ENCODE results near the gene KLHDC9. TPM values are rescaled to one million over a fixed set of nuclear protein-coding genes. Genes with fewer than 3 reads are reported as not detected.

The KLHDC9 gene
- total RNA-seq (under 1 TPM in 1 of 2 experiments, not detected in 1; 0.41 TPM), total RNA-seq (0 to 1.3 (median 0.24) reads per million in 172 experiments)
- 0.61 TPM for polyA plus RNA-seq (2013, experiment 1 of 2)
- polyA plus RNA-seq (2013, experiment 2 of 2): 0.78 TPM

DNA sequence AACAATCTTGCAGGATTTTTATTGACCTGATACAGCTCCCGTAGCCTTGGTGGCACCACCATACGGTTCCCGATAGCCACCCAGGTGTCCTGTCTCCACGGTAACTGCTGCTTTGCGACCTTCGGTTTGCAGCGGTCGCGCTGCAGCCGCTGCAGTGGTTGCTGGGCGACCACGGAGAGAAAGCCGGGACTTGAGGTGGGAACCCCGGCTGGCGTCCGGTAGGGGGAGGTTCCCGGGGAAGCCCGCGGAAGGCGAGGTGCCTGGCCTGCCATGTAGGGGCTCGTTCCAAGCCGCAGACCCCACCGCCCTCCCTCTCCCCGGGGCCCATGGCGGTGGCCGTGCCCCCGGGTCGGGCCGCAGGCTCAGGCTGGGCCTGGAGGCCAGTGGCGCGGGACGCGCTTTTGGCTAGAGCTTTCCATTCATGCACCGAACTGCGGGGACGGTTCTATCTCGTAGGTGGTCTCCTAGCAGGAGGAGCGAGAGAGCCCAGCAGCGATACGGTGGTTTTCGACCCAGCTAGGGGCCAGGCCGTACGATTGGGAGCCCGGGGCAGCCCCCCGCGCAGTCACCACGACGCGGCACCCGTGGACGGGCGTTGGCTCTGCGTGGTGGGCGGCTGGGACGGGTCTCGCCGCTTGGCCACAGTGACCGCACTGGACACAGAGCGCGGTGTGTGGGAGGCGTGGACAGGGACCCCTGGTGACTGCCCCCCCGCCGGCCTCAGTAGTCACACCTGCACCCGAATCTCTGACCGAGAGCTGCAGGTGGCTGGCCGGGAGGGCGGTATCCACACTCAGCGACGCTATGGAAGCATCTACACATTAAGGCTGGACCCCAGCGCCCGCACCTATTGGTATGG is at the start of gene KLHDC9:
Gene KLHDC9 (plus strand): TSS at position 152 of the 859 bp plus-strand sequence. CDS start 175 bp downstream, at position 327.
- intact Hi-C loops (cut with DNase I, micrococcal nuclease): loop anchor here (1.0 to 10.0 kb wide), 5 partner anchors 30 to 264 kb away; partner anchors contain the start of gene ARHGAP30 (in 1 of the 2)
- peak; percentile 50 for ATAC-seq (ENCODE audit: poor library complexity)
- POLR2A ChIA-PET: interaction anchor here (0.6 to 5.2 kb wide), 23 partner anchors 8 to 432 kb away, joined by 3 to 79 read pairs (median 4); partner anchors contain the start of genes ARHGAP30, DEDD, NECTIN4 and NIT1

DNA sequence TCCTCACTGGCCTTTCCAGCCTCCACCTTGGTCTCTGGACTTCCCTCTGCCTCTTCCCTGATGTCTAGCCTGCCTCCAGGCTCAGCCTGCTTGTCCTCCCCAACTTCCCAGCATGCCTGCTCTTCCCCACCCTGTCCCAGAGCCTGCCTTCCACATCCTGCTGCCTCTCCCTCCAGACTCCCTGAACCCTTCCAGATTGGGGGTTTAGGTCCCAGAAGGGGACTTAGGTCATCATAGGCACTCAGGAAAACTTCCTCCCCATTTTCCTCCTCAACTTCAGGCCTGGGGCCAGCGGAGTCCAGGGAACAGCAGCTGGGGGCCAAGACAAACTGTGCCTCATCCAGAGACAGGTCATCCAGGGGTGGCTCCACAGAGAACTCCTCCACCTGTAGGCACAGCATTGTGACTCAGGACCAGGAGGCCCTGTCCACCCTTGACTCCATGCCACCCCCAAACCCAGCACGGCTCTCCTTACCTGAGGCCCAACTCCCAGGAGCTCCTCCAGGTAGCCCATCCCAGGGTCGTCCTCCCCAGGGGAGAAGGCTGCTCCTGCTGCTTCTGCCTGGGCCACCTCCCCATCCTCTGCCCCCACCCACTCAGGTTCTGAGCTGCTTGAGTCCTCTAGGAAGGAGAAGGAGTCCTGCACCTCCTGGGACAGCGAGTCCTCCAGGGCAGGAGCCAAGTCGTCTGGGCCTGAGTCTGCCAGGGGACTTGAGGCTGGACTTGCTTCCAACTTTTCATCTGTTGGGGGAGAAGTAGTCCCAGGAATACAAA is 49.0 kb upstream of the KLHDC9 start:
- DNase-seq: no peak
- no peak for TF ChIP-seq CTCF (IDR thresholded peaks at IDR 0.05)
- Histone ChIP-seq H3K4me1 (ENCODE audit: insufficient read depth, low read length) (peaks cover 45% of the 10 kb centered on the region), H3K4me3 (ENCODE audit: low read length) (no peak overlapping the region), H3K9me3 (ENCODE audit: control insufficient read depth in 1 of 2, insufficient read depth in 1 of 2, low read length in 2 of 2) (no peaks in the 10 kb centered on the region), H3K36me3 (ENCODE audit: insufficient read depth, low read length) (peaks cover 66% of the 10 kb centered on the region), H3K27me3 (ENCODE audit: control insufficient read depth in 1 of 2, insufficient read depth in 2 of 2, low read length in 2 of 2) (no peaks in the 10 kb centered on the region), H3K27ac (ENCODE audit: low read depth in 1 of 2, low read length in 2 of 2) (peak overlapping the region in 1 of 2 donors; percentile 33)
- H3K4me1 Mint-ChIP-seq (ENCODE audit: low read depth): peaks cover 18% of the 10 kb centered on the region
- H3K27me3 Mint-ChIP-seq: no peaks in the 10 kb centered on the region
- peak overlapping the region; percentile 94 for H3K27ac Mint-ChIP-seq
- intact Hi-C loops (cut with DNase I, micrococcal nuclease): loop anchor here in 1 of 2 experiments (5.0 kb wide), 2 partner anchors 68 to 103 kb away; partner anchors contain the start of genes NIT1, PFDN2 and UFC1
- no peaks in the 10 kb centered on the region for H3K9me3 Mint-ChIP-seq
- peaks cover 85% of the 10 kb centered on the region for H3K36me3 Mint-ChIP-seq (ENCODE audit: low read depth)
- ChIA-PET CTCF (no interaction called here), POLR2A (interaction anchor here (8.4 kb wide), 1 partner anchor 20 kb away, joined by 295 read pairs; the partner anchor contains the start of gene ARHGAP30)
- no peak overlapping the region for H3K4me3 Mint-ChIP-seq
- ATAC-seq (ENCODE audit: poor library complexity): no peak

More for the DNA sequence above, at the start of gene KLHDC9:
- Mint-ChIP-seq H3K36me3 (ENCODE audit: low read depth) (peaks cover 38% of the 10 kb centered on the region), H3K27ac (peak within 1 kb of the TSS; percentile 90), H3K4me3 (peak within 1 kb of the TSS; percentile 87), H3K4me1 (ENCODE audit: low read depth) (peaks cover 23% of the 10 kb centered on the region), H3K27me3 (peaks cover 6% of the 10 kb centered on the region), H3K9me3 (no peaks in the 10 kb centered on the region)
- Histone ChIP-seq H3K4me1 (ENCODE audit: insufficient read depth, low read length) (peaks cover 22% of the 10 kb centered on the region), H3K9me3 (ENCODE audit: control insufficient read depth in 1 of 2, insufficient read depth in 1 of 2, low read length in 2 of 2) (no peaks in the 10 kb centered on the region), H3K36me3 (ENCODE audit: insufficient read depth, low read length) (peaks cover 27% of the 10 kb centered on the region), H3K27me3 (ENCODE audit: control insufficient read depth in 1 of 2, insufficient read depth in 2 of 2, low read length in 2 of 2) (no peaks in the 10 kb centered on the region), H3K4me3 (ENCODE audit: low read length) (peak within 1 kb of the TSS; percentile 51), H3K27ac (ENCODE audit: low read depth in 1 of 2, low read length in 2 of 2) (peak within 1 kb of the TSS in 1 of 2 donors; percentile 52)
- peak; percentile 29 for TF ChIP-seq CTCF (IDR thresholded peaks at IDR 0.05)
- peak; percentile 38 to 88 (median 58) for DNase-seq
- CTCF ChIA-PET: interaction anchor here (0.5 to 5.8 kb wide), 42 partner anchors 10 to 478 kb away, joined by 3 to 66 read pairs (median 4); partner anchors contain the start of genes ARHGAP30, DEDD, F11R and NIT1

- no peak overlapping the region for H3K4me3 Mint-ChIP-seq
- Histone ChIP-seq H3K27ac (ENCODE audit: low read depth in 1 of 2, low read length in 2 of 2) (peak overlapping the region in 1 of 2 donors; percentile 26), H3K9me3 (ENCODE audit: control insufficient read depth in 1 of 2, insufficient read depth in 1 of 2, low read length in 2 of 2) (no peaks in the 10 kb centered on the region), H3K36me3 (ENCODE audit: insufficient read depth, low read length) (peaks cover 84% of the 10 kb centered on the region), H3K4me3 (ENCODE audit: low read length) (no peak overlapping the region), H3K27me3 (ENCODE audit: control insufficient read depth in 1 of 2, insufficient read depth in 2 of 2, low read length in 2 of 2) (no peaks in the 10 kb centered on the region), H3K4me1 (ENCODE audit: insufficient read depth, low read length) (peaks cover 37% of the 10 kb centered on the region)
- ATAC-seq (ENCODE audit: poor library complexity) (no peak), DNase-seq (peak in 1 of 14 experiments; percentile 8)
- H3K27ac Mint-ChIP-seq: no peak overlapping the region
- H3K27me3 Mint-ChIP-seq: no peaks in the 10 kb centered on the region
- H3K4me1 Mint-ChIP-seq (ENCODE audit: low read depth): peaks cover 13% of the 10 kb centered on the region
- H3K9me3 Mint-ChIP-seq: no peaks in the 10 kb centered on the region
- ChIA-PET CTCF (interaction anchor here (1.6 kb wide), 1 partner anchor 10 kb away, joined by 6 read pairs; no protein-coding TSS in a partner anchor), POLR2A (interaction anchor here (1.0 to 8.4 kb wide), 2 partner anchors 10 to 17 kb away, joined by 4 to 295 read pairs; partner anchors contain the start of gene ARHGAP30)
- intact Hi-C loops (cut with DNase I, micrococcal nuclease): no loop called here
- no peak for TF ChIP-seq CTCF (IDR thresholded peaks at IDR 0.05)
- H3K36me3 Mint-ChIP-seq (ENCODE audit: low read depth): peaks cover 84% of the 10 kb centered on the region
These were observed 46.9 kb upstream of the KLHDC9 start for GRCh38 chr1:161051219-161051618.
